ENCODE measurements around the gene POU2F2.
A peak's percentile ranks its signal among the peaks of the same experiment; 100 is the strongest.

POU2F2 gene

DNA sequence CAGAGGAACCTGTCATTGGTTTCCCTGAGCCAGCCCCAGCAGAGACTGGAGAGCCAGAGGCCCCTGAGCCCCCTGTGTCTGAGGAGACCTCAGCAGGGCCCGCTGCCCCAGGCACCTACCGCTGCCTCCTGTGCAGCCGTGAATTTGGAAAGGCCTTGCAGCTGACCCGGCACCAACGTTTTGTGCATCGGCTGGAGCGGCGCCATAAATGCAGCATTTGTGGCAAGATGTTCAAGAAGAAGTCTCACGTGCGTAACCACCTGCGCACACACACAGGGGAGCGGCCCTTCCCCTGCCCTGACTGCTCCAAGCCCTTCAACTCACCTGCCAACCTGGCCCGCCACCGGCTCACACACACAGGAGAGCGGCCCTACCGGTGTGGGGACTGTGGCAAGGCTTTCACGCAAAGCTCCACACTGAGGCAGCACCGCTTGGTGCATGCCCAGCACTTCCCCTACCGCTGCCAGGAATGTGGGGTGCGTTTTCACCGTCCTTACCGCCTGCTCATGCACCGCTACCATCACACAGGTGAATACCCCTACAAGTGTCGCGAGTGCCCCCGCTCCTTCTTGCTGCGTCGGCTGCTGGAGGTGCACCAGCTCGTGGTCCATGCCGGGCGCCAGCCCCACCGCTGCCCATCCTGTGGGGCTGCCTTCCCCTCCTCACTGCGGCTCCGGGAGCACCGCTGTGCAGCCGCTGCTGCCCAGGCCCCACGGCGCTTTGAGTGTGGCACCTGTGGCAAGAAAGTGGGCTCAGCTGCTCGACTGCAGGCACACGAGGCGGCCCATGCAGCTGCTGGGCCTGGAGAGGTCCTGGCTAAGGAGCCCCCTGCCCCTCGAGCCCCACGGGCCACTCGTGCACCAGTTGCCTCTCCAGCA, 52.1 kb downstream of the POU2F2 start:
- in situ Hi-C loops (cut with HindIII; ENCODE audit: low sequenced_read_pairs), result no loop called here
- no peak for DNase-seq (ENCODE audit: low read depth, low spot score)
- TF ChIP-seq, protein P1, sequence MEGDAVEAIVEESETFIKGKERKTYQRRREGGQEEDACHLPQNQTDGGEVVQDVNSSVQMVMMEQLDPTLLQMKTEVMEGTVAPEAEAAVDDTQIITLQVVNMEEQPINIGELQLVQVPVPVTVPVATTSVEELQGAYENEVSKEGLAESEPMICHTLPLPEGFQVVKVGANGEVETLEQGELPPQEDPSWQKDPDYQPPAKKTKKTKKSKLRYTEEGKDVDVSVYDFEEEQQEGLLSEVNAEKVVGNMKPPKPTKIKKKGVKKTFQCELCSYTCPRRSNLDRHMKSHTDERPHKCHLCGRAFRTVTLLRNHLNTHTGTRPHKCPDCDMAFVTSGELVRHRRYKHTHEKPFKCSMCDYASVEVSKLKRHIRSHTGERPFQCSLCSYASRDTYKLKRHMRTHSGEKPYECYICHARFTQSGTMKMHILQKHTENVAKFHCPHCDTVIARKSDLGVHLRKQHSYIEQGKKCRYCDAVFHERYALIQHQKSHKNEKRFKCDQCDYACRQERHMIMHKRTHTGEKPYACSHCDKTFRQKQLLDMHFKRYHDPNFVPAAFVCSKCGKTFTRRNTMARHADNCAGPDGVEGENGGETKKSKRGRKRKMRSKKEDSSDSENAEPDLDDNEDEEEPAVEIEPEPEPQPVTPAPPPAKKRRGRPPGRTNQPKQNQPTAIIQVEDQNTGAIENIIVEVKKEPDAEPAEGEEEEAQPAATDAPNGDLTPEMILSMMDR (IDR thresholded peaks at IDR 0.05; ENCODE audit: low read depth, low read length), result no peak
- H3K4me3 ChIP-seq (ENCODE audit: low read depth, low read length), result no peak overlapping the region

- no peak for DNase-seq (ENCODE audit: low read depth, low spot score)
- TF ChIP-seq, protein P1 (IDR thresholded peaks at IDR 0.05; ENCODE audit: low read depth, low read length), result no peak
- in situ Hi-C loops (cut with HindIII; ENCODE audit: low sequenced_read_pairs), result no loop called here
- H3K4me3 ChIP-seq (ENCODE audit: low read depth, low read length), result no peak overlapping the region
These were observed 53.0 kb downstream of the POU2F2 start for GRCh38 chr19:42079276-42079669.

DNA sequence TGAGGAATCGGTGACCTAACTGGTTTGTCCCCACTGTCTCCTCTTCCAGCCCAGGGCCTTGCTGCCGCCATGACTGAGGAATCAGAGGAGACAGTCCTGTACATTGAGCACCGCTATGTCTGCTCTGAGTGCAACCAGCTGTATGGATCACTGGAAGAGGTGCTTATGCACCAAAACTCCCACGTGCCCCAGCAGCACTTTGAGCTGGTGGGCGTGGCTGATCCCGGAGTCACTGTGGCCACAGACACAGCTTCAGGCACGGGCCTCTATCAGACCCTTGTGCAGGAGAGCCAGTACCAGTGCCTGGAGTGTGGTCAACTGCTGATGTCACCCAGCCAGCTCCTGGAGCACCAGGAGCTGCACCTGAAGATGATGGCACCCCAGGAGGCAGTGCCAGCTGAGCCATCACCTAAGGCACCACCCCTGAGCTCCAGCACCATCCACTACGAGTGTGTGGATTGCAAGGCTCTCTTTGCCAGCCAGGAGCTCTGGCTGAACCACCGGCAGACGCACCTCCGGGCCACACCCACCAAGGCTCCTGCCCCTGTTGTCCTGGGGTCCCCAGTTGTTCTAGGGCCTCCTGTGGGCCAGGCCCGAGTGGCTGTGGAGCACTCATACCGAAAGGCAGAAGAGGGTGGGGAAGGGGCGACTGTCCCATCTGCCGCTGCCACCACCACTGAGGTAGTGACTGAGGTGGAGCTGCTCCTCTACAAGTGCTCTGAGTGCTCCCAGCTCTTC, 53.5 kb downstream of the POU2F2 start:
- no peak for DNase-seq (ENCODE audit: low read depth, low spot score)
- H3K4me3 ChIP-seq (ENCODE audit: low read depth, low read length), result no peak overlapping the region
- in situ Hi-C loops (cut with HindIII; ENCODE audit: low sequenced_read_pairs), result no loop called here
- TF ChIP-seq, protein P1 (IDR thresholded peaks at IDR 0.05; ENCODE audit: low read depth, low read length), result no peak

GRCh38 chr19:42078058-42078457, 54.2 kb downstream of the POU2F2 start:
- TF ChIP-seq, protein P1 (IDR thresholded peaks at IDR 0.05; ENCODE audit: low read depth, low read length), result no peak
- in situ Hi-C loops (cut with HindIII; ENCODE audit: low sequenced_read_pairs), result no loop called here
- no peak overlapping the region for H3K4me3 ChIP-seq (ENCODE audit: low read depth, low read length)
- DNase-seq (ENCODE audit: low read depth, low spot score), result no peak

DNA sequence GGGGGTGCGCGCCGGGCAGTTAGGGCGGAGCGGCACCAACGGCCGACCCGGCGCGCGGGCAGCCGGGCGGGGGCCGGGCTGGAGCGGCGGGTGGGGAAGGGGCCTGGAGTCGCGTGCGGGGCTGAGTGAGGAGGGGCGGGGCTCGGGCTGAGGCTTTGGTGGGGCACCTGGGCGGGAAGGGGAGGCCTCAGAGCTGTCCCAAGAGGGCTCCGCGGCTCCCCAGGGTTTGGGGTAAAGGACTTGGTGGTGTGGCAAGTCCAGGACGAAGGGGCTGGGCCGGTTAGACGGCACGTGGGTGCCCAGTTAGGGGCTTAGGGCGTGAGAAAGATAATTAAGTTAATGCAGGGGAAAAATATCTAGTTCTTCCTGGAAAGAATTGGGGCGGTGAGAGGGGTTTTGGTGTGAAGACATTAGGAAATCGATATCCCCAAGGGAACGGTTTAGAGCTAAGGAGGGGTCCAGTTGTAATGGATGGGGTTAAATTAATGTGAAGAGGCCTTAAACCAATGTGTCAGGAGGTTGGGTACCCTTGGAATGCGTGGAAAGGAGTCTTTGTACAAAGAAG, 55.8 kb downstream of the POU2F2 start:
- DNase-seq (ENCODE audit: low read depth, low spot score), result no peak
- TF ChIP-seq, protein P1 (IDR thresholded peaks at IDR 0.05; ENCODE audit: low read depth, low read length), result no peak
- in situ Hi-C loops (cut with HindIII; ENCODE audit: low sequenced_read_pairs), result no loop called here
- H3K4me3 ChIP-seq (ENCODE audit: low read depth, low read length), result peak overlapping the region; percentile 93

- TF ChIP-seq, protein P1 (IDR thresholded peaks at IDR 0.05; ENCODE audit: low read depth, low read length), result no peak
- in situ Hi-C loops (cut with HindIII; ENCODE audit: low sequenced_read_pairs), result no loop called here
These were observed 56.4 kb downstream of the POU2F2 start, which contains the start of gene ZNF574 for GRCh38 chr19:42075616-42076379. Gene ZNF574, plus strand, starts transcription at chr19:42076166. Its CDS starts 2,441 bp downstream, at chr19:42078607.

More at GRCh38 chr19:42075616-42076379, 56.4 kb downstream of the POU2F2 start, which contains the start of gene ZNF574:
- peak; percentile 100 for DNase-seq (ENCODE audit: low read depth, low spot score)
- peak within 1 kb of the TSS; percentile 93 for H3K4me3 ChIP-seq (ENCODE audit: low read depth, low read length)
